ENCODE measurements around the gene ARHGAP15.

Gene ARHGAP15

DNA sequence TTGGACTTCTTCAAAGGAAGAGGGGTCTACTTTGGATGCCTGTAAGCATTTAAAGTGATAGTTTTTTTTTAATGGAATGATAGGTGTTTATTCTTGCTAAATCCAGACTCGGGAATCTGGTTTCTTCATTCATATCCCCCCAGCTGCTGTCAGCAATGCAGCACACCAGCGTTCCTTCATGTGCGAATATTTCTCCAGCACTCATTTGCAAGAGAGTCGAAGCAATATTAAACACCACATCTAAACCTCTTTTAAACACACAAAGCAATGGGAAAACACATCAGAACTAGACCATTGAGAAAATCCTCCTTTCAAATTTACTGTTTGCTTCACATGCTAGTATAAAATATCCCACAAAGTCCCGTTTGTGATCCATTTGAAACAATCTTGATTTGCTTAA, 563.7 kb downstream of the ARHGAP15 start:
- Histone ChIP-seq H3K4me3 (peak overlapping the region; percentile 70), H3K27ac (peak overlapping the region; percentile 86), H3K9ac (ENCODE audit: insufficient read length) (peak overlapping the region; percentile 63), H3K9me3 (ENCODE audit: low read depth, low read length) (no peaks in the 10 kb centered on the region), H3K36me3 (ENCODE audit: insufficient read depth, low read length) (no peaks in the 10 kb centered on the region)
- TF ChIP-seq EZH2 (IDR thresholded peaks at IDR 0.05) = no peak
- no peak for TF ChIP-seq FOXP2 (optimal IDR thresholded peaks at IDR 0.05; ENCODE audit: control extremely low read depth, extremely low read length, insufficient read depth)
- no peak for DNase-seq (ENCODE audit: low read depth, low spot score)

DNA sequence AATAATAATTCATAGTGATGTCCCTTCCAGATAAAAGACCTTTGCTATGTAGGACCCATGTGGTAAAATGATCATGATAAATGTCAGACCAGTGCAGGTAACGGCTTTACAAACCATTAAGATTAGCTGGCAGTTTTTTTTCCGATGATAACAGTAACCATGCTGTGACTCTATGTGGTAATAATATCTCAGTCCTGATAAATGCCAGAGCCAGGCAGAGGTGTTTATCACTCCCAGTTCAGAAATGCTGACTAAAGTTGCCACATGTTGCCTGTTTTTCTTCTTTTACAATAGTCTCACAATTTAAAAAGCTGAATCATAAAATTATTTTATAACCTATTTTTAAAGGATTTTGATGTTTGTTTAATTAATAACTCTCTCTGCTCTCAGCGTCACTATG, 565.1 kb downstream of the ARHGAP15 start:
- peak overlapping the region; percentile 50 for H3K27ac ChIP-seq
- H3K9me3 ChIP-seq (ENCODE audit: low read depth, low read length) = no peaks in the 10 kb centered on the region
- H3K4me3 ChIP-seq = no peak overlapping the region
- H3K36me3 ChIP-seq (ENCODE audit: insufficient read depth, low read length) = no peaks in the 10 kb centered on the region
- no peak for DNase-seq (ENCODE audit: low read depth, low spot score)
- TF ChIP-seq FOXP2 (optimal IDR thresholded peaks at IDR 0.05; ENCODE audit: control extremely low read depth, extremely low read length, insufficient read depth) (no peak), EZH2 (IDR thresholded peaks at IDR 0.05) (no peak), POLR2AphosphoS5 (IDR thresholded peaks at IDR 0.05; ENCODE audit: borderline replicate concordance, low read depth, low read length) (no peak)
- H3K9ac ChIP-seq (ENCODE audit: insufficient read length) = no peak overlapping the region

DNA sequence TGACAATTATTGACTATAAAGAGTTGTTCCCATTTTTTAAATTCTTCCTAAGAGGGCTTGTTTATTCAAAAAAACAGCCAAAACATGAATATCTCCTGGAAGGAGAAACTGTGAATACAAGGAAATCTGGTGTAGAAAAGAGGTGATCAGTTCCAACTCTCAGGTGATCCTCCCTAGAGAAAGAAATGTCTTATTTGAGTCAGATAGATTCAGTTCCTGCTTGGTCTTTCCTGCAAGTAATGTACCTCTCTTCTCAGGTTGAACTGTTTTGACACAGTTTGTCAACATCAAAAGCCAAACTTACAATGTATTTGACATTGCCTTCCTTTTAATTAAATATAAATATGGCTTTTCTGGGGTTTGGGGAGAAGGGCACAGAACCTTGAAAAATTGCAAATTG, 567.4 kb downstream of the ARHGAP15 start:
- no peak overlapping the region for H3K4me3 ChIP-seq
- TF ChIP-seq EZH2 (IDR thresholded peaks at IDR 0.05) = no peak
- no peak for TF ChIP-seq POLR2AphosphoS5 (IDR thresholded peaks at IDR 0.05; ENCODE audit: borderline replicate concordance, low read depth, low read length)
- TF ChIP-seq FOXP2 (optimal IDR thresholded peaks at IDR 0.05; ENCODE audit: control extremely low read depth, extremely low read length, insufficient read depth) = no peak
- no peak overlapping the region for H3K27ac ChIP-seq
- DNase-seq (ENCODE audit: low read depth, low spot score) = no peak
- no peaks in the 10 kb centered on the region for H3K9me3 ChIP-seq (ENCODE audit: low read depth, low read length)
- H3K36me3 ChIP-seq (ENCODE audit: insufficient read depth, low read length) = no peaks in the 10 kb centered on the region
- no peak overlapping the region for H3K9ac ChIP-seq (ENCODE audit: insufficient read length)

DNA sequence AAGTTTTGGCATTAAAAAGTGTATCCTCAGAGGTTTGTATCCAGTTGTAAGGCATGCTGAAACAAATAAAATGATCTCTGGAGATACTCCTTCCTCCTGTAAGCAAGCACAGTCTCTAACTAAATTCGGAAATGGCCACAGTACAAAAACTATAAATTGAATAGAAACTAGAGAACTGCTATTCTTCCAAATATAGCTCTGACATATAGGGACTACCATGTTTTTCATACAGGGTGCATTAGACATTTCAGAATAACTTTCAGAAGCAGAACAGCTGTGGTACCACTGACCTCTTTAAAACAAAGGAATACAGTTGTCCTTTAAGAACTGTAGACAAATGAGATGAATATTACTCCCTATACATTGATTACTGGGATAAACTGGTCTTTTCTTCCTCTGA, 568.5 kb downstream of the ARHGAP15 start:
- no peak for TF ChIP-seq EZH2 (IDR thresholded peaks at IDR 0.05)
- TF ChIP-seq POLR2AphosphoS5 (IDR thresholded peaks at IDR 0.05; ENCODE audit: borderline replicate concordance, low read depth, low read length) = no peak
- no peak for TF ChIP-seq FOXP2 (optimal IDR thresholded peaks at IDR 0.05; ENCODE audit: control extremely low read depth, extremely low read length, insufficient read depth)
- Histone ChIP-seq H3K36me3 (ENCODE audit: insufficient read depth, low read length) (no peaks in the 10 kb centered on the region), H3K4me3 (no peak overlapping the region), H3K9ac (ENCODE audit: insufficient read length) (no peak overlapping the region), H3K27ac (no peak overlapping the region), H3K9me3 (ENCODE audit: low read depth, low read length) (no peaks in the 10 kb centered on the region)
- no peak for DNase-seq (ENCODE audit: low read depth, low spot score)

DNA sequence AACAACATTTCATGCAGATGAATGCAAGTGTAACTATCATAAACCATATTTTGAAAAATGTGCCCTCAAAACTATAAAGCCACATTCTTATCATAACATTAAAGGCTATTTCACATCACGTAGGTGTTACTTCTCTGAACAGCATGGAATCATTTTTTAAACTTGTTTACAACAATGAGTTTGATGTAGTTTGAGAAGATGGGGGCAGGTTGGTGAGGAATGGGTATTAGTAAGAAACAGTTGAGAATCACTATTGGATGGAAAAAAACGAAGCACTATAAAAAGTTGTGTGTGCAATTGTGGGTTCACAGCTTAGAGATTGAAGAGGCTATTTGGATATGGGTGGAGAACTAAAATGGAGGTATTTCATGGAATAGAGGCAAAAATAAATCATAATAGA, 569.1 kb downstream of the ARHGAP15 start:
- Histone ChIP-seq H3K27ac (no peak overlapping the region), H3K4me3 (no peak overlapping the region), H3K9ac (ENCODE audit: insufficient read length) (no peak overlapping the region), H3K36me3 (ENCODE audit: insufficient read depth, low read length) (no peaks in the 10 kb centered on the region), H3K9me3 (ENCODE audit: low read depth, low read length) (no peaks in the 10 kb centered on the region)
- no peak for DNase-seq (ENCODE audit: low read depth, low spot score)
- TF ChIP-seq EZH2 (IDR thresholded peaks at IDR 0.05) = no peak
- no peak for TF ChIP-seq FOXP2 (optimal IDR thresholded peaks at IDR 0.05; ENCODE audit: control extremely low read depth, extremely low read length, insufficient read depth)
- TF ChIP-seq POLR2AphosphoS5 (IDR thresholded peaks at IDR 0.05; ENCODE audit: borderline replicate concordance, low read depth, low read length) = no peak

DNA sequence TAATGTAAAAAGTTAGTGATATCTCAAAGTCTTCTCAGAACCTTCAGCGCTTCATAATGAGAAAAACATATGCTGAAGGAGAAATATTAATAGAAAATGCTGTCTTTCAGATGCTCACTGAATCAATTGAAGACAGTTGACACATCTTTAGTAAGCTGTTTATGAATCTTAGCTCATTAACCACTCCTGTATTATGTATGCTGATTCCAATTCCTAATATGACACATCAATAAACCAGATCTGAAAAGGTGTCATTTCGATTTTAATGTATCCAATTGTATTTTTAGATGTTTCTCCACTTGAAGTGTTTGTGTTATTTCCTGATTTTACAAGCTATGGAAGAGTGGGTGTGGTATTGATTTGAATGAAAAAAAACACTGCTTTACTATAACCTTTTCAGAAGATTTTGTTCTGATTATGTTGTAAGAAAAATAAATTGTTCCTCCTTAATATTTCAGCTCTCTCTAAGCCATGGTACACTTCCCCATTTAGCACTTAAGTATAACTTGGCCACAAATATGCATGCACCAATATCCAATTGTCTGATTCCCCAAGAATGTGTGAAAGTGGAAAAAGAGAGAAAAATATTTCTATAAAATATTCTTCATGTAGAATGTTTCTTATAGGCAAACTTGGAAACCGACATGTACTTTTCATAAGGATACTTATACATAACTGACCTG, 569.8 kb downstream of the ARHGAP15 start:
- DNase-seq (ENCODE audit: low read depth, low spot score) = no peak
- Histone ChIP-seq H3K9me3 (ENCODE audit: low read depth, low read length) (no peaks in the 10 kb centered on the region), H3K4me3 (no peak overlapping the region), H3K9ac (ENCODE audit: insufficient read length) (no peak overlapping the region), H3K36me3 (ENCODE audit: insufficient read depth, low read length) (no peaks in the 10 kb centered on the region), H3K27ac (no peak overlapping the region)
- TF ChIP-seq FOXP2 (optimal IDR thresholded peaks at IDR 0.05; ENCODE audit: control extremely low read depth, extremely low read length, insufficient read depth) (no peak), EZH2 (IDR thresholded peaks at IDR 0.05) (no peak), POLR2AphosphoS5 (IDR thresholded peaks at IDR 0.05; ENCODE audit: borderline replicate concordance, low read depth, low read length) (no peak)

DNA sequence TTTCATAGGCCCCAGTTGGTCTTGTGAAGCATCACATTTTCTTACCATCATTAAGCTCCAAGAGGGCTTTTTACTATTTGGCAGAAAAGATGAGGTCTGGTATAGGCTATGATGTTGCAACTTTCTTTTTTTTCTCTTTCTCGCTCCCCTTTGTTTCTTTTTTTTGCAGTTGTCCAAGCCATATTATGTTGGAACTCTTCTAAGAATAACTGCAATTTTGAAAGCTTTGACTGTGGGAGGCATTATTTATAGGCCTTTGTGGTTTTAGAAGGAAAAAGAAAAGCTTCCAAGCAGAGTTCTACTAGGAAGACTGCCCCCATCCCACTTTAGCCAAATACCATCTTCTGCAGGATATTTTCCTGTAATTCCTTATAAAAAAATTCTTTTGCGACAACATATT, 571.6 kb downstream of the ARHGAP15 start:
- Histone ChIP-seq H3K36me3 (ENCODE audit: insufficient read depth, low read length) (no peaks in the 10 kb centered on the region), H3K9ac (ENCODE audit: insufficient read length) (no peak overlapping the region), H3K27ac (peak overlapping the region; percentile 59), H3K9me3 (ENCODE audit: low read depth, low read length) (no peaks in the 10 kb centered on the region), H3K4me3 (no peak overlapping the region)
- DNase-seq (ENCODE audit: low read depth, low spot score) = no peak
- TF ChIP-seq FOXP2 (optimal IDR thresholded peaks at IDR 0.05; ENCODE audit: control extremely low read depth, extremely low read length, insufficient read depth) (no peak), EZH2 (IDR thresholded peaks at IDR 0.05) (no peak), POLR2AphosphoS5 (IDR thresholded peaks at IDR 0.05; ENCODE audit: borderline replicate concordance, low read depth, low read length) (no peak)

DNA sequence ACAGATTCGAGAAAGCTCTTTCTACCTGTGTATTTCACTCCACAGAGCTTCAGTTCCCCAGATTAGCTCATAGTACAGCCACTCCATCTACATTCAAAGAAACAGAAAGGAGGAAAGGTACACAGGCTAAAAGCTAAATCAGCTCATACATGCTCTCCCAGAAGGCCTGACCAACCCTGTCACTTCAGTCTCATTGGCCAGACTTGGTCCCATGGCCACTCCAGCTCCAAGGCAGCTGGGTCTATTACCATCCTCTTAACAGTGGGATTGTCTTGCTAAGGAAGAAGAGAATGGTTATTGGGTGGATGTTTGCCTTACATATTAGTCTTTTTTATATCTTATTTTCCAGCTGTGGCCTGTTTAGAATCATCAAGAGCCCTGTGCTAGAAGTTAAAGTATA, 572.6 kb downstream of the ARHGAP15 start:
- TF ChIP-seq FOXP2 (optimal IDR thresholded peaks at IDR 0.05; ENCODE audit: control extremely low read depth, extremely low read length, insufficient read depth) (no peak), POLR2AphosphoS5 (IDR thresholded peaks at IDR 0.05; ENCODE audit: borderline replicate concordance, low read depth, low read length) (no peak), EZH2 (IDR thresholded peaks at IDR 0.05) (no peak)
- H3K27ac ChIP-seq = no peak overlapping the region
- no peaks in the 10 kb centered on the region for H3K9me3 ChIP-seq (ENCODE audit: low read depth, low read length)
- no peak for DNase-seq (ENCODE audit: low read depth, low spot score)
- no peaks in the 10 kb centered on the region for H3K36me3 ChIP-seq (ENCODE audit: insufficient read depth, low read length)
- no peak overlapping the region for H3K9ac ChIP-seq (ENCODE audit: insufficient read length)
- no peak overlapping the region for H3K4me3 ChIP-seq

DNA sequence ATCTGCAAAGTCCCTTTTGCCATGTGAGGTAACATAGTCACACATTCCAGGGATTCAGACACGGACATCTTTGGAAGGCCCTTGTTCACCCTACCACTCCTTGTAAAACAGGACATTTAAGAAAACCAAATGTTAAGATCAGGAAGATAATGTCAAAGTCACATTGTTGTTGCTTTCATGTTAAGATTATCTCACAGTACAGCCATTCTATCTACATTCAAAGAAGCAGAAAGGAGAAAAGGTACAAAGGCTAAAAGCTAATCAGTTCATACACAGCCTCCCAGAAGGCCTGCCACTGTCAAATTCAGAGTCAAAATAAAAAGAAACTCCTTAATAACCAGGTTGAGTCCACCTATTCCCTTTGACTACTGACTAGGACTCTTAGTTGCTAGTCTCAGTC, 573.7 kb downstream of the ARHGAP15 start:
- H3K9me3 ChIP-seq (ENCODE audit: low read depth, low read length) = no peaks in the 10 kb centered on the region
- H3K4me3 ChIP-seq = no peak overlapping the region
- no peak overlapping the region for H3K9ac ChIP-seq (ENCODE audit: insufficient read length)
- no peak for TF ChIP-seq EZH2 (IDR thresholded peaks at IDR 0.05)
- TF ChIP-seq FOXP2 (optimal IDR thresholded peaks at IDR 0.05; ENCODE audit: control extremely low read depth, extremely low read length, insufficient read depth) = no peak
- TF ChIP-seq POLR2AphosphoS5 (IDR thresholded peaks at IDR 0.05; ENCODE audit: borderline replicate concordance, low read depth, low read length) = no peak
- no peak overlapping the region for H3K27ac ChIP-seq
- DNase-seq (ENCODE audit: low read depth, low spot score) = no peak
- H3K36me3 ChIP-seq (ENCODE audit: insufficient read depth, low read length) = no peaks in the 10 kb centered on the region
